ENCODE data around the gene PBRM1. TPM values are rescaled to one million over a fixed set of nuclear protein-coding genes. Genes with fewer than 3 reads are reported as not detected.
A peak's percentile ranks its signal among the peaks of the same experiment; 100 is the strongest.

PBRM1 gene
- total RNA-seq, 1 experiment from 2014 or later: 40.0 TPM

GRCh38 chr3:52533623-52534280, 152.0 kb downstream of the PBRM1 start, which contains the start of gene NT5DC2:
Gene NT5DC2, minus strand, starts transcription at chr3:52533857. Its CDS starts 120 bp downstream, at chr3:52533737.
- Histone ChIP-seq H3K79me2 (ENCODE audit: insufficient read depth, low read length) (peaks cover 52% of the 10 kb centered on the region), H3K36me3 (ENCODE audit: control insufficient read depth in 1 of 2, insufficient read depth in 2 of 2, low read length in 2 of 2) (no peaks in the 10 kb centered on the region; a peak in 2 of 4 replicates), H3K27me3 (ENCODE audit: insufficient read depth, low read length) (no peaks in the 10 kb centered on the region), H2AFZ (ENCODE audit: low read depth, low read length, poor library complexity, severe bottlenecking) (no peak within 1 kb of the TSS), H3K4me3 (replicated peaks in 1 of 2; ENCODE audit: low read depth in 1 of 2, low read length in 2 of 2) (peak within 1 kb of the TSS; percentile 72 to 79), H3K9me3 (ENCODE audit: control insufficient read depth in 1 of 2, insufficient read depth in 1 of 2, low read depth in 1 of 2, low read length in 2 of 2) (no peaks in the 10 kb centered on the region), H3K4me1 (ENCODE audit: control insufficient read depth in 1 of 2, insufficient read depth in 2 of 2, low read length in 2 of 2) (peaks cover 14 to 43% of the 10 kb centered on the region in 2 experiments; a peak in 3 of 4 replicates), H3K9me2 (ENCODE audit: insufficient read depth) (no peaks in the 10 kb centered on the region), H4K20me1 (ENCODE audit: insufficient read depth) (no peaks in the 10 kb centered on the region), H3K27ac (ENCODE audit: low read depth, low read length) (peak within 1 kb of the TSS; percentile 91), H3K4me2 (ENCODE audit: low read length) (peak within 1 kb of the TSS; percentile 92), H3K9ac (ENCODE audit: low read length) (peak within 1 kb of the TSS; percentile 91)
- CTCF ChIA-PET: no interaction called here
- BruUV-seq (replicated peaks): no TSS peak
- peak; percentile 60 for ATAC-seq
- RAD21 ChIA-PET (ENCODE audit: low non-redundant PET in 1 of 2, low total read pairs in 2 of 2, uncharacterized antibody in 2 of 2, unreplicated experiment in 2 of 2): no interaction called here
- intact Hi-C loops (cut with micrococcal nuclease): no loop called here
- DNase-seq (ENCODE audit: low read depth, low spot score): no peak
- TF ChIP-seq POLR2A (IDR thresholded peaks at IDR 0.05; ENCODE audit: borderline replicate concordance, extremely low read depth, insufficient read depth, insufficient read length): peak; percentile 28
- no peak for TF ChIP-seq ZBTB33 (IDR thresholded peaks at IDR 0.05; ENCODE audit: extremely low read depth, insufficient replicate concordance, low read length)
- POLR2A ChIA-PET: no interaction called here

GRCh38 chr3:52532838-52533622, 152.7 kb downstream of the PBRM1 start:
- H3K4me2 ChIP-seq (ENCODE audit: low read length): peak overlapping the region; percentile 92
- peaks cover 45% of the 10 kb centered on the region for H3K79me2 ChIP-seq (ENCODE audit: insufficient read depth, low read length)
- ATAC-seq: peak; percentile 15
- no peaks in the 10 kb centered on the region for H4K20me1 ChIP-seq (ENCODE audit: insufficient read depth)
- H3K27me3 ChIP-seq (ENCODE audit: insufficient read depth, low read length): no peaks in the 10 kb centered on the region
- intact Hi-C loops (cut with micrococcal nuclease): no loop called here
- no peak overlapping the region for H2AFZ ChIP-seq (ENCODE audit: low read depth, low read length, poor library complexity, severe bottlenecking)
- peaks cover 0 to 3% of the 10 kb centered on the region in 2 experiments; a peak in 3 of 4 replicates for H3K36me3 ChIP-seq (ENCODE audit: control insufficient read depth in 1 of 2, insufficient read depth in 2 of 2, low read length in 2 of 2)
- H3K9me3 ChIP-seq (ENCODE audit: control insufficient read depth in 1 of 2, insufficient read depth in 1 of 2, low read depth in 1 of 2, low read length in 2 of 2): no peaks in the 10 kb centered on the region
- H3K9ac ChIP-seq (ENCODE audit: low read length): peak overlapping the region; percentile 91
- ChIA-PET RAD21 (ENCODE audit: low non-redundant PET in 1 of 2, low total read pairs in 2 of 2, uncharacterized antibody in 2 of 2, unreplicated experiment in 2 of 2) (no interaction called here), POLR2A (interaction anchor here (0.5 kb wide), 1 partner anchor 25 kb away, joined by 3 read pairs; no protein-coding TSS in a partner anchor), CTCF (no interaction called here)
- DNase-seq (ENCODE audit: low read depth, low spot score): no peak
- BruUV-seq (replicated peaks): no TSS peak
- peak; percentile 38; the same call in 1 of the 2 replicates for TF ChIP-seq ZFX (IDR thresholded peaks at IDR 0.05)
- no peak for TF ChIP-seq RAD21 (IDR thresholded peaks at IDR 0.05; ENCODE audit: low read depth)
- H3K27ac ChIP-seq (ENCODE audit: low read depth, low read length): peak overlapping the region; percentile 91
- H3K4me3 ChIP-seq (replicated peaks in 1 of 2; ENCODE audit: low read depth in 1 of 2, low read length in 2 of 2): peak overlapping the region; percentile 72 to 79
- H3K9me2 ChIP-seq (ENCODE audit: insufficient read depth): no peaks in the 10 kb centered on the region
- H3K4me1 ChIP-seq (ENCODE audit: control insufficient read depth in 1 of 2, insufficient read depth in 2 of 2, low read length in 2 of 2): peaks cover 14 to 42% of the 10 kb centered on the region in 2 experiments; a peak in 3 of 4 replicates

Data from HCT116 (cell line).